Activated CD4-positive, CD25-positive, alpha-beta regulatory T cell (primary cell): ENCODE measurements around the gene PDGFB.

Experiments used
- DNase-seq, 4 experiments: peaks; one replicate each; lab custom pipeline; 2025; lab: John Stamatoyannopoulos, UW

PDGFB gene

GRCh38 chr22:39244496-39245129 lies at the start of gene PDGFB:
Gene PDGFB (minus strand): TSS chr22:39244982. CDS start chr22:39243963, 1,019 bp downstream.
- no peak for DNase-seq

DNA sequence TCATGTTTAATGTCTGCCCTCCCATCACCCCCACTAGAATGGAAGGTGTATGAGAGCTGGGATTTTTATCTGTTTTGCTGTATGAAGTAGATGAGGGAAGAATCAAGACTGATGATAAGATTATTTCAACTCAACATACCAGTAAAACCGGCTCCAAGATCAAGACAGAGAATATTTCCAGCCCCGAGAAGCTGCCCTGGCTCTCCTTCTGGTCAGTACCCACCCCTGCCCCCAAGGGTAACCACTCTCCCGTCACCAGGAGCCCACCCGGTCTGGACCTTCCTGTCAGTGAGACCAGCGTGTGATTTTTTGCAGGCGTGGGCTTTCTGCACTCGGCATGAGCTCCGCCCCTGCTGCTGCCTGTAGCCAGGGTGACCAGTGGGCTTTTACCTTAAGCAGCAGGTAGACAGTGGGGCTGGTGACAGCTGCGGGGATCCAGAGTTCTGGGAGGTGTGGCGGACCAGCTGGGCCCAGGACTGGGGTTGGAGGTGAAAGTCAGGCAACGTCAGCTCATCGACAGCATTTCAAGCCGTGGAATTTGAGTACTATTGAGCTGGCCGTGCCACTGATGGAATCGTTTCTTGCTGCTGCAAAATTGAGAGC lies 49.1 kb upstream of the PDGFB start:
- DNase-seq, result no peak

GRCh38 chr22:39292561-39293074 lies 47.8 kb upstream of the PDGFB start:
- DNase-seq, result no peak

DNA sequence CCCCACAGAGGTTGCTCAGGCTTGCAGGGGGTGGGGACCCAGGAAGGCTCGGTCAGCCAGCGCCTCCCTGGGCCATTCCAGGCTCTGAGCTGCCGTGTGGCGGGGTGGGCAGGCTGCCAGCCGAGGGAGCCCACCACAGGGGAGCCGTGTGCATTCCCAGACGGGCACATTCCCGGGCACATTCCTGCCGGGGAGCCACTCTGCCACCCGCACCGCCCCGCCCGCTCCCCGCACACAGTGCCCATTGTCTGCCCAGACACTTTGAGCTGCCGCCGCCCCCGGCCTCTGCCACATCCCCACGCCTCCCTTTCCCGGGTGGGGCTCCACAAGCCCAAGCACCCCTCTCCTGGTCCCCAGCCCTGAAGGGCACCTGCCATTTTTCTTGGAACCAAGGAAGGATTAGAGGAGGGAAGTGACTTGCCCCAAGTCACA lies 47.3 kb upstream of the PDGFB start:
- DNase-seq, result no peak

- no peak for DNase-seq
Measured at GRCh38 chr22:39291523-39291922, 46.7 kb upstream of the PDGFB start.

GRCh38 chr22:39290724-39291161 lies 46.0 kb upstream of the PDGFB start:
- DNase-seq, result no peak

- DNase-seq, result no peak
Measured at GRCh38 chr22:39289975-39290720, 45.4 kb upstream of the PDGFB start.

DNA sequence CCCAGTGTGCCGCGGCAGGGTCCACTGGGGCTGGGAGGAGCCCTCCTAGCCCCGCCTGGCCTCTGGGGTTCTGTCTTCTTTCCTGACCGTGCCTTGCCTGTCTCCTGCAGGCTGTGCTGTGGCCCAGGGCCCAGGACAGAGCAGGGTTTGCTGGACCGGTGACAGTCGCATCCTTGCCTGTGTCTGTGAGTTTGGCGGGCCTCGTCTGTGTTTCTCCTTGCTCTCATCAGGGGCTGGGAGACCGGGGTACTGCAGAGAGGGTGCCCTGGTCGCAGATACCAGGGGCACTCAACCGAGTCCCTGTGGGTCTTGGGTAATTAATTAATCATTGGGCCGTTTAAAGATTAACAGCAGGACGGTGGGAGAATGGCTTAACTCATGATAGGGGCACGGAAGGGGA lies 44.8 kb upstream of the PDGFB start:
- DNase-seq, result no peak

DNA sequence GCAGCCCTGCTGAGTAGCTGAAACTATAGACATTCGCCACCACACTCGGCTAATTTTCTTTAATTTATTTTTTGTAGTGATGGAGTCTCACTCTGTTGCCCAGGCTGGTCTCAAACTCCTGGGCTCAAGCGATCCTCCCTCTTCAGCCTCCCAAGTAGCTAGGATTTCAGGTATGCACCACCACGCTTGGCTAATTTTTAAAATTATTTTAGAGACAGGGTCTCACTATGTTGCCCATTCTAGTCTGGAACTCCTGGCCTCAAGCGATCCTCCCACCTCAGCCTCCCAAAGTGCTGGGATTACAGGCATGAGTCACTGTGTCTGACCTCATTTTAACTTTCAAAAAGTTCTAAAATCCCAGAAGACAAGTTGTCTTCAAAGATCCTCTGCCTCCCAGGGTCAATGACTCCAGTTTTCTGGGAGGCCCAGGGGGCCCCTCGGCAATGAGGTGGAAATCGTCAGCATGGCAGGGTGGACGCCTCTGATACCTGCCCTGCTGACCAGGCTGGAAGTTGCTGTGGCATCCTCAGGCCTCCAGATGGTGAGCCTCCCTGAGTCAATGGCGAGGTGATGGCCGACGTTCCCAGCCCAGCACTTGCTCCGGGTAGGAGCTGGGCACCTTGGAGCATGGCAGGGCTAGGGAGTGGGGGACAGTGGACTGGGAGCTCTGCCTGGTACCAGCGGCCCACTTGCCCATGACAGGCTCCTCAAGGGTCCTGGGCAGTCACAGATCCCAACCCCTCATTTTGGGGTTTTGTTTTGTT lies 43.5 kb upstream of the PDGFB start:
- no peak for DNase-seq

DNA sequence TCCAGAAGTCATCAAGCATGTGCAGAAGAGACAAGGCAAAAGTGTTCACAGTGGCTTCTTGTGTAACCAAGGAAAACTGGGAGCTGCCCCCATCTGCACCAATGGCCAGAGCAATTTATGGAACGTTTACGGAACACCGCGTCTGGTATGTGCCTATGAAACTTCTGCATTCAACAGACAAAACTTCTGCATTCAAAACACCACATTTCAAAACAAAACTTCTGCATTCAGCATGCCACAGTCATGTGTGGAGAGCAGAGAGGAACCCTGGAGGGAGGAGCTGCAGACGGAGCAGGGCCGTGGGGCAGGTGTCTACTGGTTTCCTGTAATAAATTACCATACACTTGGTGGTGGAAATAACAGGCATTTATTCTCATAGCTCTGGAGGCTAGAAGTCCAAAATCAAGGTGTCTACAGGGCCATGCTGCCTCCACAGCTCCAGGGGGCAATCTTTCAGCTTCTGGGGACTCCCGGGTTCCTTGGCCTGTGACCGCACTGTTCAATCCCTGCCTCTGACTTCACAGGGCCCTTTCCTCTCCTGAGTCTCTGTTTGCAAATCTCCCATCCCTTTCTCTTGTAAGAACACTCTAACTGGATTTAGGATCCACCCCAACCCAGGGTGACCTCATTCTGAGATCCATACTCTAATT lies 42.4 kb upstream of the PDGFB start:
- DNase-seq, result no peak

DNA sequence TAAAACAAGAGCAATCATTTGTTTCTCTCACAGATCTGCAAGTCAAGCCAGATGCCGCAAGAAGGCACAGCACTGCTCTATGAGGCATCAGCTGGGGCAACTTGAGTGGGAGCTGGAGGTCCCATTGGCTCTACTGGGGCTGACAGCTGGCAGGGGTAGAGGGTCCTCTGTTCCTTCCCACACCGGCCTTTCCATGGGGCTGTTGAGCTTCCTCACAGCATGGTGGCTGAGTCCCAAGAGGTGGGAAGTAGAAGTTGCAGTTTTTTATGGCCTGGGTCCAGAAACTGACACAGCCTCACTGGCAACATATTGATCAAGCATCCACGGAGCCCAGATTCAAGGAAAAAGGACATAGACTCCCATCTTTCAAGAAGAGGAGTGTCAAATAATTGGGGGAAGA lies 40.2 kb upstream of the PDGFB start:
- no peak for DNase-seq

DNA sequence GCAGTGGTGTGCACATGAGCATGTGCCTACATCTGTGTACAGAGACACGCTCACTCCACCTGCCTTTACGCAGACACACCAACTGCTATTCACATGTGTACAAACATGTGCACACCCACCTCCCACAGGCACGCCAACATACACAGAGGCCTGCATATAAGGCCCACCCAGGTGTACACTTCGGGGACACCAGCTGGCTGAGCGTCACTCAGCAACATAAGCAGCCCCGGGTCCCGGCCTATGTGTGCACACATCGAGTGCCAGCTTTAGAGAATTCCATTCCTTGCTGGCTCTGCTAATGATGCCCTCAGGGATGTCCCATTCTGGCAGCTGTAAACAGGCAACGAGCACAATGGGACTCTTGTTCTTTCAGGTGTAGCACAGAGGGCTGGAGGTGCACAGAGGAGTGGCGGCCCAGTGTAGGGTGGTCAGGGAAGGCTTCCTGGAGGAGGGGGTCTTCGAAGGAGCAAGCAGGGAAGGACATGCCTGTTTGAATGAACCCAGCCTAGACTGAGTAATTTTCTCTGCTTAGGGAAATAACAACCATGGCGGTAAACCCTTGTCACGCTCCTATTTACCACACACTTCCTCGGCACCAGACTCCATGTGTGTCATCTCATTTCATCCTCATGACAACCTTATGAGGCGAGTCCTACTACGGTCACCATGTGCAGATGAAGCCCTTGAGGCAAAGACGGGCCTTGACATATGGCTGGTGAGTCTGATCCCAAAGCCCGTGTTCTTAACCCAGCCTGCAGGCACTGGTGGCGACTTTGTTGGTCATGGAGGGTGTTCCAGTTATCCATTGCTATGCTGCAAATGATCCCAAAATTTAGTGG lies 39.6 kb upstream of the PDGFB start:
- DNase-seq, result no peak

GRCh38 chr22:39283322-39284141 lies 38.8 kb upstream of the PDGFB start:
- DNase-seq, result no peak

DNA sequence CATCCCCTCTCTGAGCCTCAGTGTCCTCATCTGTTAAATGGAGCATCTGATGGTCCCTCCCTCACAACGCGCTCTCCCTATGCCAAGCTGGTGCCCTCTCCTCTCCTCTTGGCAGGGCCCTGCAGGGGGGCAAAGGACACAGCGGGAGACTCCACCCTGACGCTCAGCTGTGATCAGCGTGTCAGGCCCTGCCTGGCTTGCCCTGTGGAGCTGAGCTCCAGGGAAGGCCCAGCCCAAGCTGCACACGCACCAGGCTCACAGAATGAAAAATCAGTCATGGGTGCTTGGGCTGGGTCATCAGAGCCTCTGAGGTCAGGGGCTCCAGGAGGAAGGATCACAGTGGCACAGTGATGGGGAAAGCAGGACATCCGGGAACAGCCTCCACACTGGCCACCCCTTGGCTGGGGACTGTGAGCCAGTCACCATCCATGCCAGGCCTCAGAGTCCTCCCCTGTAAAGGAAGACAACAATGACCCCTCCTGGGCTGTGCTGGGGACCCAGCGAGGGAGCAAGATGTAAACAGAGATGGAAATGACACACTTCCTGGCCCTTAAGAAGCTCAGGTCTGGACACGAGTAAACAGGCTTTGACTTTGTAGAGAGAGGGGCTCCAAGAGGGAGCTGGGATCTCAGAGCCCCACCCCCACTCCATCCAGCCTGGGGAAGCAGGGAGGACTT lies 38.0 kb upstream of the PDGFB start:
- no peak for DNase-seq

- no peak for DNase-seq
Measured at GRCh38 chr22:39281126-39281525, 36.3 kb upstream of the PDGFB start.

GRCh38 chr22:39280250-39280649 lies 35.5 kb upstream of the PDGFB start:
- no peak for DNase-seq

DNA sequence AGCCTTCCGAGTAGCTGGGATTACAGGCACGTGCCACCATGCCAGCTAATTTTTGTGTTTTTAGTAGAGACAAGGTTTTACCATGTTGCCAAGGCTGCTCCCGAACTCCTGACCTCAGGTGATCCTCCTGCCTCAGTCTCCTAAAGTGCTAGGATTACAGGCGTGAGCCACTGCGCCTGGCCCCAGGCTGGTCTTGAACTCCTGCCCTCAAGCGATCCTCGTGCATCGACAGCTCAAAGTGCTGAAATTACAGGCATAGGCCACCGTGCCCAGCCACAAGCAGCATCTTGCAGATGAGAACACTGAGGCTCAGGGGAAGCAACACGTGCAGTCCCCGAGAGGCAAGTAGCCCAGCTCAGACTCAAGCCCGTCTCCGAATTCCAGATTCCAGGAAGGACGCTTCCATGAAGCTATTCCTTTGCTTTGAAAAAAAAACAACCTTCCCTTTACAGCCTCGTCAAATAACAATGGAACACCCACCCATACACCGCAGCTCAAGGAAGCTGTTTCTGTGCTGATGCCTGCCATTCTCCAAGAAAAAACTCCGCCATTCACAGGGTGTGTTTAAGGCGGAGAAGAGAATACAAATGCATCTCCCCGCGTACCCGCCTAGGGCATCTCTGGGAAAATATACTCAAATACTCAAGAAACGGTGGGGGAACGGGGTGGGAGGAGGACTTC lies 34.5 kb upstream of the PDGFB start:
- no peak for DNase-seq

GRCh38 chr22:39278040-39278439 lies 33.3 kb upstream of the PDGFB start:
- DNase-seq, result no peak

GRCh38 chr22:39277142-39277607 lies 32.4 kb upstream of the PDGFB start:
- no peak for DNase-seq
